ENCODE measurements around the gene CPLX3.

CPLX3 gene, protein sequence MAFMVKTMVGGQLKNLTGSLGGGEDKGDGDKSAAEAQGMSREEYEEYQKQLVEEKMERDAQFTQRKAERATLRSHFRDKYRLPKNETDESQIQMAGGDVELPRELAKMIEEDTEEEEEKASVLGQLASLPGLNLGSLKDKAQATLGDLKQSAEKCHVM
- 0 reads per million in 9 experiments for total RNA-seq

DNA sequence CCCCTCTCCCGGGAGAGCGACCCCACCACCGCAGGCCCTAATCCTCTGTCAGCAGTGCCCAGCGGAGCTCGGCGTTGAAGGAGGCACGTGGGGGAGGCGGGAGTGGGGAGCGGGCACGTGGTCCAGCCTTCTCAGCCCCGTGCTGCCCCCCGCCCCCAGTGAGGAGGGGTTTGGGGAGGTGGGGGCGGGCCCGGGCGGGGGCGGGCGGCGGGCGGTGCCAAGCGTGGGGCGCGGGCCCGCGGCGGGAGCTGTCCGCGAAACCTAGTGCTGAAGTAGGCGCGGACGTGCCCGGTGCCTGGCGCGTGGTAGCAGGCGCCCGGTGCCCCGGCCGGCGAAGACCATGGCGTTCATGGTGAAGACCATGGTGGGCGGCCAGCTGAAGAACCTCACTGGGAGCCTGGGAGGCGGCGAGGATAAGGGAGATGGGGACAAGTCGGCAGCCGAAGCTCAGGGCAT lies at the start of gene CPLX3:
CPLX3 (plus strand) TSS at position 264 of the 456 bp plus-strand sequence; CDS start at position 341, 77 bp downstream.
- Mint-ChIP-seq H3K4me3 (no peak within 1 kb of the TSS), H3K36me3 (ENCODE audit: insufficient read depth) (peaks cover 3% of the 10 kb centered on the region), H3K27me3 (peaks cover 27 to 64% of the 10 kb centered on the region in 2 donors), H3K9me3 (no peaks in the 10 kb centered on the region), H3K27ac (no peak within 1 kb of the TSS), H3K4me1 (ENCODE audit: low read depth in 2 of 2) (peaks cover 0 to 4% of the 10 kb centered on the region in 2 donors)
- peak; percentile 41 to 47 (median 47) for DNase-seq
- ATAC-seq (replicated peaks), result peak; percentile 78

DNA sequence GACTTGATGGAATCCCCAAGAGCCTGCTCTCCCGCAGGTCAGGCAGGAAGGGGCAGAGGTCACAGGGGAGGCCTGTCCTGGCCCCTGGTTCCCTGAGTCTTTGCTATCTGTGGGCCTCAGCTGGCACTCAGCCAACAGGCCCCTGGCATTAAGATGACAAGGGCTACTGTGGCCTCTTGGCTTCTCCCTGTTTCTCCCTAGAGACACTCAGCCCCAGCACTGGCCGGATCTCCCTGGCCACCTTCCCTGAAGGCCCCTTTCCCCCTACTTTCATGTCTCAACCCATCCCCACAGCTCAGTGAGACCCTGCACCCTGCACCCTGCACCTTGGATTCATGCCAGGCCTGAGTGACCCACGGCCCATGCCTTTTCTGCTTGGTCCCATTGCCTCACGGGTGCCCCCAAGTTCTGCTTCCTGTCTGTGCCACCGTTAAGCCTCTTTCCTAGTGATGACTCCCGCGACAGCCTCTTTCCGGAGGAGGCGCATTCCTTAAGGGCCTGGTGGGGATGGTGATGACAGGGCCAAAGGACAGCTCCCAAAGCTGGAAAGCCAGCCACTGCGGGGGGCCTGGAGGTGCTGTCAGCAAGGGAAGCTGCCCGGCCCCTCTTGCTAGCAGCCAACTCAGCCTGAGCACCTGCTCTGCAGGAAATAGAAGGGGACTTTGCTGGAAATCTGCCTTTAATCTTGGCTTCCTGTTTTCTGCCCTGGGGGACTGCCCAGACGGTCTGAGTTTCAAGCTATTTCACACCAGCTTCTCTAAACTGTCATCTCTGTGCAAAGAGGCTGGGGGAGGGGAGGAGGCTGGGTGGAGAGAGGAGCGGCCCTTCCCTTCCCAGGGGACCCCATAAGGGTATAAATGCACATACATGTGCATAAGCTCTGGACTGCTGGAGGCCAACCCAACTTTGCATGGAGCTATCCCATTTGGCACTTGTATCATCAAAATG lies 49.3 kb upstream of the CPLX3 start:
- Mint-ChIP-seq H3K27ac (peak overlapping the region; percentile 99), H3K9me3 (no peaks in the 10 kb centered on the region), H3K27me3 (no peaks in the 10 kb centered on the region), H3K4me1 (ENCODE audit: low read depth in 2 of 2) (peaks cover 49 to 53% of the 10 kb centered on the region in 2 donors), H3K4me3 (peak overlapping the region; percentile 80 to 98), H3K36me3 (ENCODE audit: insufficient read depth) (peaks cover 25% of the 10 kb centered on the region)
- peak; percentile 52 to 59 (median 55) for DNase-seq
- ATAC-seq (replicated peaks), result peak; percentile 56

DNA sequence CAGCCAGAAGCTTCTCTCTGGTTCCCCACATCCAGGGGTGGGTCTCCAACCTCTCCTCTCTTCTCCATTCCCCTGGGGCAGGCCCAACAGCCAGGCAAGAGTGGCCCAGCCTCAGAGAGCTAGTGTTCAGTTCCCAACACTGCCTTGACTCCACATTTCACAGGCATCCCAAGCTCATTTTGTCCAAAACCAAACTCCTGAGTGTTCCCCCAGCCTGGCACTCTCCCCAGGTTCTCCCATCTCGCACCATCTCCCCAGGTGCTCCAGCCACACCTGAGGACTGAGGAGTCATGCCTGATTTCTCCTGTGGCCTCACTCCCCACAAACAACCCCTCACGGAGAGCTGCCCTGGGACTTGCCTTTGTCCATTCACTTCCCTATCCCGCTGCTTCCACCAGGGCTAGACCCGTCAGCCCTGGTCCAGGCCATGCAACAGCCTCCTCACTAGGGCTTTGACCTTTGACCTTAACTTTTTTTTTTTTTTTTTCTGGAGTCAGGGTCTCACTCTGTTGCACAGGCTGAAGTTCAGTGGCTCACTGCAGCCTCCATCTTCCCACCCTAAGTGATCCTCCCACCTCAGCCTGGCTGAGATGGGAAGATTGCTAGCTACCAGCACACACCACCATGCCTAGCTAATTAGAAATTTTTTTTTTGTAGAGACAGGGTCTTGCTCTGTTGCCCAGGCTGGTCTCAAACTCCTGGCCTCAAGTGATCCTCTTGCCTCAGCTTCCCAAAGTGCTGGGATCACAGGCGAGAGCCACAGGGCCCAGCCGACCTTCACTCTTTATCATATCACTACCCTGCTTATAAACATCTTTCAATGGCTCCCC lies 48.4 kb upstream of the CPLX3 start:
- Mint-ChIP-seq H3K36me3 (ENCODE audit: insufficient read depth) (peaks cover 29% of the 10 kb centered on the region), H3K4me3 (peak overlapping the region; percentile 80 to 98), H3K9me3 (no peaks in the 10 kb centered on the region), H3K27ac (peak overlapping the region; percentile 99), H3K4me1 (ENCODE audit: low read depth in 2 of 2) (peaks cover 50 to 56% of the 10 kb centered on the region in 2 donors), H3K27me3 (no peaks in the 10 kb centered on the region)
- ATAC-seq (replicated peaks), result no peak
- no peak for DNase-seq

DNA sequence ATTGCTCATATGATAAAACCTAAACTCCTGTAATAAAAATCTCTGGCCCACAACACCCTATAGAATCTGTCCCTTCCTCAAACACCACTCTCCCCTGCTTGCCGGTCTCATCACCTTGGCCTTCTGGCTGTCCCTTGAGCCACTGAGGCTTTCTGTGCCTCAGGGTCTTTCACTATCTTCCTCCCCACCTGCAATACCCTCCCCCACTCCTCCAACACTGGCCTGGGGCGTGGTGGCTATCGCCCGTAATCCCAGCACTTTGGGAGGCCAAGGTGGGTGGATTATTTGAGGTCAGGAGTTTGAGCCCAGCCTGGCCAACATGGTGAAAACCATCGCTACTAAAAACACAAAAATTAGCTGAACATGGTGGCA lies 47.8 kb upstream of the CPLX3 start:
- Mint-ChIP-seq H3K9me3 (no peaks in the 10 kb centered on the region), H3K4me3 (peak overlapping the region; percentile 80 to 98), H3K36me3 (ENCODE audit: insufficient read depth) (peaks cover 32% of the 10 kb centered on the region), H3K4me1 (ENCODE audit: low read depth in 2 of 2) (peaks cover 56 to 61% of the 10 kb centered on the region in 2 donors), H3K27ac (peak overlapping the region; percentile 99), H3K27me3 (no peaks in the 10 kb centered on the region)
- DNase-seq, result no peak
- no peak for ATAC-seq (replicated peaks)

DNA sequence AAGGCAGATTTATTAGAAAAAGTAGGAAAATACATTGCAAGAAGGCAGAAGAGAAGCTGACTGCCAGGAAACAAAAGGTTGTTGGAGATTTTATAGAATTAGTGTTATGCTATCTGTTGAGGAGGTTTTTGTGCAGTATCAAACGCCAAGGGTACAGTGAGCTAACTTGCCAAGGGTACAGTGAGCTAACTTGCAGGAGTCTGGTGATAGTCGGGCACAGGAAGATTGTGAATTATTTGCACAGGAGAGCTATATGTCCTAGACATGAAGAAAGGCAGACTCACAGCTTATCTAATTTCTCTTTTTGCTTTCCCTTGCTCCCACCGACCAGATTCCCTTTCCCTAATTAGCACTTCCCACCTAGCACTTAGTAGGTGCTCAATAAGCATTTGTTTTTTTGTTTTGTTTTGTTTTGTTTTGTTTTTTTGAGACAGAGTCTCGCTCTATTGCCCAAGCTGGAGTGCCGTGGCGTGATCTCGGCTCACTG lies 47.2 kb upstream of the CPLX3 start:
- ATAC-seq (replicated peaks) (no peak), DNase-seq (no peak)
- H3K27ac Mint-ChIP-seq, result peak overlapping the region; percentile 99
- H3K9me3 Mint-ChIP-seq, result no peaks in the 10 kb centered on the region
- peak overlapping the region; percentile 80 to 98 for H3K4me3 Mint-ChIP-seq
- H3K4me1 Mint-ChIP-seq (ENCODE audit: low read depth in 2 of 2), result peaks cover 61 to 66% of the 10 kb centered on the region in 2 donors
- peaks cover 37% of the 10 kb centered on the region for H3K36me3 Mint-ChIP-seq (ENCODE audit: insufficient read depth)
- no peaks in the 10 kb centered on the region for H3K27me3 Mint-ChIP-seq

DNA sequence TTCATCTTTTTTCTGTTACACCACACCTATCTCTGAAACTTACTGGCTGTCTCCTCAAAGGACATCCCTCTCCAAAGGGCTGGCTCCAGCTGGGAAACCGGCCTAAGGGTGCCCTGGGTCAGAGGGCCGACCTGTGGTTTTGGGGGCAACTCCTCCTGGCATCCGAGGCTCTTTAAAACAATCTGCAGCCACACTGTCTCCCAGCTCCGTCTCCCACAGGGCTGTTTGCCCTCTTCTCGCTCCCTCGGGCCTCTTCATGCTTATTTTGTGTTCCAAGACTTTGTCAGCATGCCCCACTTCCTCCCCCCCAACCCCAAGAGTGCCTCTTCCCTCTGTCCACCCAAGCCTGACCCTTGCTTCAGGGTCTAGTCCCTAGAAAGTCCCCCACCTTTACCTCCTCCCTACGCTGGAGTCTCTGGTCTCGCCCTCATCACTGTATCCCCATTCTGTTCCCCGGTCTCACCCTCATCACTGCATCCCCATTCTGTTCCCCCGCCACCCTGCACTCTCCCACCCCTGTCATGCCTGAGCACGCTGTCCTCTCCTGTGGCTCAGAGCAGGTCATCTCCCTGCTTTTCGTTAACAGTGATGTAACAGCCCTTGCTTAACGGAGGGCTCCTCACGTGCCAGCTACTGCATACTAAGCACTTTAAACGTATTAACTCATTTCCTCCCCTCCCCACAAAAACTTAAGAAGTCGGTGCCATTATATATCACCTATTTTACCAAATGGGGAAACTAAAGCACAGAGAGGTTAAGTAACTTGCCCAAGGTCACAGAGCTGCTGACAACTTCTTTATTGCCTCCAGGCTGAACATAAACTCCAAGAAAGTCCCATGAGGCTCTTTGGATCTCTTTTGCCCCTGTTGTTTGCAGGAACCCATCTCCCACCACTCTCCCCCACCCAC lies 45.6 kb upstream of the CPLX3 start:
- Mint-ChIP-seq H3K27me3 (no peaks in the 10 kb centered on the region), H3K4me3 (peak overlapping the region; percentile 80 to 98), H3K27ac (peak overlapping the region; percentile 92 to 99), H3K36me3 (ENCODE audit: insufficient read depth) (peaks cover 53% of the 10 kb centered on the region), H3K4me1 (ENCODE audit: low read depth in 2 of 2) (peaks cover 76 to 79% of the 10 kb centered on the region in 2 donors), H3K9me3 (no peaks in the 10 kb centered on the region)
- ATAC-seq (replicated peaks) (peak; percentile 23), DNase-seq (no peak)

DNA sequence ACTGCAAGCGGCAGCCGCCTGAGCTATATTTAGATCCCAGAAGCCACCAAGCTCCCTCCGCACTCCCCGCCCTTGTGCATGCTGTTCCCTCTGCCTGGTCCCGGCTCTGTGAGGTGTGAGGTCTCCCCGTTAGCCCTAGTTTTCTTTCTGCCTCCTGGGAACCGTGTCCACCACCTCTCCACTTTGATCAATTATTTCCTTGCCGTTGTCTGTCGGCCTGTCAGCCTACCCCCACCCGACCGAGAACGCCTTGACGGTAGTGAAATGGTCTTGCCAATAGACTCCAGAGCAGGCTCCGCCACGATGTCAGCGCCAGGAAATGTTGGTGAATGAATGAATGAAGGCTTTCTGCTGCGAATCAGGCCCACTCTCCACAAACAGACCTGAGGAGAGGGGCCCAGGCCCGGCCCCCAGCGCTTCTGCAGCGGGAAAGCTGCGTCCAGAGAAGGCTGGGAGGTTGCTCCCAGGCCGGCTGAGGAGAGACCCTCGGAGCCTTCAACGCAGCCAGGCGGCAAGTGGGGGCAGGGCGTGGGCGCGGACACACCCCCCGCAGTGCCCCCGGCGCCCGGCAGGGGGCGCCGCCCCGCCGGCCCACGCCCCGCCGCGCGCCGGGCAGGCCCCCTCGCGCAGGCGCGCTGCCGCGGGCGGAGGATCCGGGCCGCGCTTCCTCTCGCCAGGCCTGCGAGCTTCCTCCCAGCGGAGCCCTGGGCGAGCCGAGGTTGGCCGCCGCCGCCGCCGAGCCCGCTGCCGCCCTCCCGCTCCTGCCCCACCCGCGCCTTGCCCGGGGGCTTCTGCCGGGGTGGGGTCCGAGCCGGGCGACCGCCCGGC lies 44.8 kb upstream of the CPLX3 start, which contains the start of gene CSK:
CSK (plus strand) TSS at position 650 of the 828 bp plus-strand sequence. CDS start 16,218 bp downstream, outside the sequence.
- peak; percentile 72 to 83 (median 74) for DNase-seq
- ATAC-seq (replicated peaks), result peak; percentile 61
- H3K36me3 Mint-ChIP-seq (ENCODE audit: insufficient read depth), result peaks cover 57% of the 10 kb centered on the region
- no peaks in the 10 kb centered on the region for H3K9me3 Mint-ChIP-seq
- no peaks in the 10 kb centered on the region for H3K27me3 Mint-ChIP-seq
- peaks cover 81 to 84% of the 10 kb centered on the region in 2 donors for H3K4me1 Mint-ChIP-seq (ENCODE audit: low read depth in 2 of 2)
- H3K27ac Mint-ChIP-seq, result peak within 1 kb of the TSS; percentile 92 to 99
- peak within 1 kb of the TSS; percentile 80 to 98 for H3K4me3 Mint-ChIP-seq

DNA sequence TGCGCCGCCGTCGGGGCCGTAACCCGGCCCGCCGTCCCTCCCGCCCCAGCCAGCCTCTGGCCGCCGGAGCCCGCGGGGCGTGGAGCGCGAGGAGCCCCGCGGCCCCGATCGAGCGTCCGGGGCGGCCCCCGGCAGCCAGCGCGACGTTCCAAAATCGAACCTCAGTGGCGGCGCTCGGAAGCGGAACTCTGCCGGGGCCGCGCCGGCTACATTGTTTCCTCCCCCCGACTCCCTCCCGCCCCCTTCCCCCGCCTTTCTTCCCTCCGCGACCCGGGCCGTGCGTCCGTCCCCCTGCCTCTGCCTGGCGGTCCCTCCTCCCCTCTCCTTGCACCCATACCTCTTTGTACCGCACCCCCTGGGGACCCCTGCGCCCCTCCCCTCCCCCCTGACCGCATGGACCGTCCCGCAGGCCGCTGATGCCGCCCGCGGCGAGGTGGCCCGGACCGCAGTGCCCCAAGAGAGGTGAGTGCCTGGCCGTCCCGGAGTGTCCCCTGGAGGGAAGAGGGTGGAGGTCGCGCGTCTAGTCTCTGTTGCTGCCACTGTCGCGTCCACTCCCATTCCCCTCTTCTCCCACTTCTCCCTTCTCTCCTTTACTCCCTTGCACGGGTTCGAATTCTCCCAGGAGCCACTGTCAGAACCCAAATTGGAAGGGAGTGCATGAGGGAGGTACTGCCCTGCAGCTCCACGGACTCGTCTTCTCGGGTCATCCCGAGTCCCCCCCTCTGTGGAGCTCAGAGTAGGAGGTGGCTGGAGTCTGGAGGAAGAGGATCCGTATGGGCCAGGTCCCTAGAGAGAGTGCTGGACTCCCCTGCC lies 44.0 kb upstream of the CPLX3 start:
- H3K4me3 Mint-ChIP-seq, result peak overlapping the region; percentile 80 to 82
- peak; percentile 35 for ATAC-seq (replicated peaks)
- no peaks in the 10 kb centered on the region for H3K9me3 Mint-ChIP-seq
- peaks cover 78 to 83% of the 10 kb centered on the region in 2 donors for H3K4me1 Mint-ChIP-seq (ENCODE audit: low read depth in 2 of 2)
- DNase-seq, result peak; percentile 56 to 61 (median 60)
- peaks cover 65% of the 10 kb centered on the region for H3K36me3 Mint-ChIP-seq (ENCODE audit: insufficient read depth)
- peak overlapping the region; percentile 82 to 90 for H3K27ac Mint-ChIP-seq
- H3K27me3 Mint-ChIP-seq, result no peaks in the 10 kb centered on the region

DNA sequence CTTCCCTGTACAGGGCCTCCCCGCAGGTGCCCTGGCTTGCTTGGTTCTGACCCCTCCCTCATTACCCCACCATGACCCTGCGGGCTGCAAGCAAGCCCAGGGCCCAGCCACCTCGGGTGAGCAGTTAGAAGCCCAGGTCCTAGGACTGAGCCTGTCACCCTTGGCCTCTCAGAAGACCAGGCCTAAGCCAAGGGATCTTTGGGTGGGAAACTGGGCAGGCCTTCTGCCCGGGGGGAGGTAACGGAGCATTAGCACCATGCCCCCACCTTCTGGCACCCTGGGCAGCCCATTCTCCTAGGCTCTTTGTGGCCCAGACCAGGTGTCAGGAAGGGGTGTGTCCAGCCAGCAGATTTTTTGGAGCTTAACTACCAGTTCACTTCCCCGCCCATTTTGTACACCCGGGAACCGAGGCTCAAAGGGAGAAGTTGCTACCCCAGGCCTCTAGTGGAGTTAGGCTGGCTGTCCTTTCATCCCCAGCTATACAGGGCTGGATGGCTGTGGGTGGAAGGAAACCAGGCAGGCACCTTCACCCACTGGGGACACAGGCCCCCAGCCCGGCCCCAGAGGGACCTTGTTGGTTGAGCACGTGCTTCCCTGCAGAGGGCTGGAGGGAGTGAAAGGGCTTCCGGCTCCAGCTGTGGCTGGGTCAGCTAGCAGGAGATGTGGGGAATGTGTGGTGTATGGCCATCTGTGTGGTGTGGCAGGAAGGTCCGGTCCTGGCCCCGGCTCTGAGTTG lies 43.2 kb upstream of the CPLX3 start:
- H3K27ac Mint-ChIP-seq, result peak overlapping the region; percentile 82 to 90
- peak overlapping the region; percentile 80 to 82 for H3K4me3 Mint-ChIP-seq
- no peaks in the 10 kb centered on the region for H3K27me3 Mint-ChIP-seq
- DNase-seq (no peak), ATAC-seq (replicated peaks) (no peak)
- H3K4me1 Mint-ChIP-seq (ENCODE audit: low read depth in 2 of 2), result peaks cover 78 to 83% of the 10 kb centered on the region in 2 donors
- H3K9me3 Mint-ChIP-seq, result no peaks in the 10 kb centered on the region
- H3K36me3 Mint-ChIP-seq (ENCODE audit: insufficient read depth), result peaks cover 71% of the 10 kb centered on the region

DNA sequence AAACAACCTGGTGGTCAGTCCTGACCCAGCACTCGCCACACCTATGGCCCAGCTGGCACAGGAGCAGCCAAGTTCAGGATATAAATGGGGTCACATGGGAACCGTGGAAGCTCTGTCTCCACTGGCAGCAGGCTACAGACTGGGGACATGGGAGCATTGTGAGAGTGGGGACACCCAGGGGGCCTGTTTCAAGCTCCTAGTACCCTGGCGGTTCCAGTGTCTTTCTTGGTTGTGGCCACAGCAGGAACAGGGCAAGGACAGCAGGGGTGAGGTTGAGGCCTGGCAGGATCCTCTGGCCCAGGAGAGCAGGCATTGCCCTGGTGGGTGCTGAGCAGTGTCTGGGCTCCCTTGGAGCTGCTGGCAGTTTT lies 42.6 kb upstream of the CPLX3 start:
- Mint-ChIP-seq H3K27me3 (no peaks in the 10 kb centered on the region), H3K4me1 (ENCODE audit: low read depth in 2 of 2) (peaks cover 77 to 83% of the 10 kb centered on the region in 2 donors), H3K4me3 (peak overlapping the region; percentile 80 to 82), H3K9me3 (no peaks in the 10 kb centered on the region), H3K27ac (peak overlapping the region; percentile 82 to 90), H3K36me3 (ENCODE audit: insufficient read depth) (peaks cover 74% of the 10 kb centered on the region)
- DNase-seq (no peak), ATAC-seq (replicated peaks) (no peak)
